ENCODE data around the gene ATF7IP2. TPM values are rescaled to one million over a fixed set of nuclear protein-coding genes. Genes with fewer than 3 reads are reported as not detected.

The ATF7IP2 gene
- total and polyA plus RNA-seq, 2 of the 13 experiments (the other 11 are each of a cell fraction or from before 2014, with no cell fraction given) = 117 to 217 TPM

DNA sequence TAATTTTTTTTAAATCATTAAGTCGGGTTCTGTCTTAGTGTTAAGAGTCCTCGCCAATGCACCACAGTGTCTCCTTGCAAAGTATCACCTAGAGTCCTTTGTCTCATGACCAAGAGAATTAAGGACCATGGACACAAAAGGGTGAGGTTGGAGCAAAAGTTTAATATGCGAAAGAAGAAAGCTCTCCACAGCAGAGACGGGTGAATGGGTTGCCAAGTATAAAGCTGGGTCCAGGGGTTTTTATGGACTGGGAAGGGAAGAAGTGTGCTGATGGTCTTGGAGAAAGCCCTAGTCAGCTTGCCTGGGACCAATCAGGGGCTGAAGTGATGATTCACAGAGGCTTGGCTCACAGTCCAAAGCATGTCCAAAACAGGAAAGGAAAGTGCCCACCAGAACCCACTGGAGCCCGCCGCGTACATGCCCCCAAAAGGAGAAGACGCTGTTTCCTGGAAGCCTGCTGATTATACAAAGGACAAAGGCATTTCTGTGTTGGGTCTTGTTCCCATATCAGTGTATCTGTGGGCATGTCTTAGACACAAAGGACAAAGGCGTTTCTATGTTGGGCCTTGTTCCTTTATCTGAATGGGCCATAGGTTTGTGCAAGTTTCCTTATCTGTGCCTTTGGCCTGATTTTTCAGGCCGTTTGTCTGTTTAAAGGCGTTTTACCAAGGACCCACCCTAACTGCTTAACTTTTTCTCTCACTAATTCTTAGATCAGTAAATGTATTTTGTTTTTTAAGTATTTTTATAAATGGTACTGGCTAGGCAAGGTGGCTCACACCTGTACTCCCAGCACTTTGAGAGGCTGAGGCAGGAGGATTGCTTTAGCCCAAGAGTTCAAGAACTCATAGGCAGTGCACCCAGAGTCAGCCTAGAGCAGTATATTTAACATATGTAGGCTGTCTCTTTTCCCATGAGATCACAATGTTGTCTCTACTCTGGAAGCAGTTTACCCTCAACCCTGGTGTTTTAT is 28.7 kb upstream of the ATF7IP2 start (continued):
- 0 out of 2 replicates have a peak, but pooled peaks have one; percentile 28 for TF ChIP-seq HMG20B (CRISPR knock-in tag; conservative IDR thresholded peaks at IDR 0.05)
- no peak for TF ChIP-seq FUBP1 (CRISPR knock-in tag; IDR thresholded peaks at IDR 0.05; ENCODE audit: borderline replicate concordance)
- no peak for TF ChIP-seq SMYD3 (CRISPR knock-in tag; IDR thresholded peaks at IDR 0.05)
- TF ChIP-seq FOXA1 (IDR thresholded peaks at IDR 0.05) = no peak
- peak; percentile 18; the same call in 1 of the 2 replicates for TF ChIP-seq FOXA1 (CRISPR knock-in tag; IDR thresholded peaks at IDR 0.05)
- TF ChIP-seq ZNF569 (CRISPR knock-in tag; IDR thresholded peaks at IDR 0.05; ENCODE audit: borderline replicate concordance) = no peak
- TF ChIP-seq ZNF816 (CRISPR knock-in tag; IDR thresholded peaks at IDR 0.05; ENCODE audit: borderline replicate concordance) = no peak
- peak; percentile 95; the same call in 1 of the 2 replicates for TF ChIP-seq ZBTB4 (CRISPR knock-in tag; IDR thresholded peaks at IDR 0.05; ENCODE audit: borderline replicate concordance)
- TF ChIP-seq KLF6 (CRISPR knock-in tag; IDR thresholded peaks at IDR 0.05) = no peak
- peak; percentile 65 for TF ChIP-seq CCAR2 (optimal IDR thresholded peaks at IDR 0.05; ENCODE audit: low read depth, low read length)
- no peak for TF ChIP-seq ZNF350 (CRISPR knock-in tag; IDR thresholded peaks at IDR 0.05; ENCODE audit: borderline replicate concordance, low read depth)
- TF ChIP-seq SIN3A (IDR thresholded peaks at IDR 0.05; ENCODE audit: borderline replicate concordance, low read depth, low read length) = no peak
- TF ChIP-seq CC2D1A (CRISPR knock-in tag; IDR thresholded peaks at IDR 0.05) = no peak
- no peak for TF ChIP-seq ZSCAN22 (CRISPR knock-in tag; IDR thresholded peaks at IDR 0.05)
- TF ChIP-seq BORCS8-MEF2B (CRISPR knock-in tag; IDR thresholded peaks at IDR 0.05) = no peak
- TF ChIP-seq ZNF253 (CRISPR knock-in tag; IDR thresholded peaks at IDR 0.05; ENCODE audit: borderline replicate concordance) = no peak
- no peak for TF ChIP-seq RARG (CRISPR knock-in tag; IDR thresholded peaks at IDR 0.05; ENCODE audit: low read depth)
- TF ChIP-seq ZNF776 (CRISPR knock-in tag; IDR thresholded peaks at IDR 0.05) = no peak
